A549 (cell line): Measurements from ENCODE around the gene NCAPD3. TPM values are rescaled to one million over a fixed set of nuclear protein-coding genes. Genes with fewer than 3 reads are reported as not detected.

Experiments used
- ATAC-seq, 2 experiments: fragments of 200-7000 bp in 1 of 2; fragments of >200 bp in 1 of 2; cut with Nextera tagmentation in 1 of 2; cut with Tn5 transposase in 1 of 2; 3 replicates each; pipeline versions ENCODE4 v1.8.0 to v1.9.1; 2018 to 2020; ENCODE audit warnings: mild to moderate bottlenecking in 1 of 2, moderate library complexity in 1 of 2
- CTCF ChIA-PET: fragments of 300-600 bp; sonication (Branson Sonifier 250); formaldehyde crosslinking; extraction: SDS; loops from one replicate; lab custom pipeline; 2021; ENCODE audit warnings: antibody characterized with exemption, inconsistent platforms; lab: Yijun Ruan, JAX
- POLR2A ChIA-PET: fragments of 350-600 bp; formaldehyde crosslinking; extraction: SDS; loops from one replicate; lab custom pipeline; 2021; ENCODE audit warnings: antibody characterized with exemption, inconsistent platforms; lab: Yijun Ruan, JAX
- DNase-seq, 2 experiments: peaks; one replicate each; pipeline versions ENCODE4 v3.0.0 to v3.0.0-alpha.2; 2011 to 2016; ENCODE audit warnings: low read depth in 1 of 2, low spot score in 1 of 2
- FAIRE-seq: peaks from 2 replicates; lab custom pipeline; 2011; peaks lifted over from hg19 to GRCh38; lab: Jason Lieb, UNC
- H3K27ac ChIP-seq, 2 experiments: fragments of >200 bp; sonication (Bioruptor Twin); formaldehyde crosslinking; 3 replicates each; pipeline ENCODE4 v1.5.1; 2016 to 2017
- H3K4me1 ChIP-seq: fragments of >200 bp; sonication (Bioruptor Twin); formaldehyde crosslinking; 3 replicates; pipeline ENCODE4 v1.6.1; 2016
- H3K4me2 ChIP-seq: fragments of >200 bp; sonication (Bioruptor Twin); formaldehyde crosslinking; 3 replicates; pipeline ENCODE4 v1.6.1; 2016
- H3K4me3 ChIP-seq: fragments of >200 bp; sonication (Bioruptor Twin); formaldehyde crosslinking; 3 replicates; pipeline ENCODE4 v1.5.1; 2016
- H3K9me3 ChIP-seq: fragments of >200 bp; sonication (Bioruptor Twin); formaldehyde crosslinking; 3 replicates; pipeline ENCODE4 v1.6.1; 2016
- ATOH8 ChIP-seq: fragments of 250-450 bp; sonication (Bioruptor Pico); IDR thresholded peaks from 2 replicates; pipeline ENCODE4 v1.5.0; 2020; ENCODE audit warnings: low read depth, mild to moderate bottlenecking, moderate library complexity
- CBX2 ChIP-seq: fragments of 200-600 bp; sonication (generic); IDR thresholded peaks from 2 replicates; pipeline ENCODE4 v1.6.1; 2016; ENCODE audit warnings: low read depth, mild to moderate bottlenecking, borderline replicate concordance
- CBX8 ChIP-seq: fragments of 200-600 bp; sonication (generic); IDR thresholded peaks from 2 replicates; pipeline ENCODE4 v1.6.1; 2016
- CHD4 ChIP-seq: fragments of 200-600 bp; sonication (generic); IDR thresholded peaks from 2 replicates; pipeline ENCODE4 v1.6.1; 2016; ENCODE audit warnings: antibody characterized with exemption, mild to moderate bottlenecking, borderline replicate concordance
- EHF ChIP-seq: fragments of 250-450 bp; sonication (Bioruptor Pico); IDR thresholded peaks from 2 replicates; pipeline ENCODE4 v1.5.0; 2020; ENCODE audit warnings: mild to moderate bottlenecking
- FOSL2 ChIP-seq, 2 experiments: fragments of 450-650 bp in 1 of 2; fragments of >200 bp in 1 of 2; sonication (Bioruptor Twin) in 1 of 2; formaldehyde crosslinking; IDR thresholded peaks; 2 replicates each; pipeline versions ENCODE4 v1.5.0 to v1.6.1; 2016 to 2020; ENCODE audit warnings: mild to moderate bottlenecking in 1 of 2, moderate library complexity in 1 of 2
- HEYL ChIP-seq: fragments of 250-450 bp; sonication (Bioruptor Pico); IDR thresholded peaks from 2 replicates; pipeline ENCODE4 v1.8.0; 2021; ENCODE audit warnings: mild to moderate bottlenecking, moderate library complexity
- HOXB13 ChIP-seq: fragments of 250-450 bp; sonication (Bioruptor Pico); IDR thresholded peaks from 2 replicates; pipeline ENCODE4 v1.5.0; 2020; ENCODE audit warnings: low read depth, mild to moderate bottlenecking, moderate library complexity
- JUN ChIP-seq, 2 experiments: fragments of >200 bp; sonication (Bioruptor Twin); formaldehyde crosslinking; IDR thresholded peaks; 2 replicates in 1 of 2; 3 replicates in 1 of 2; pipeline ENCODE4 v1.6.1; 2016 to 2017
- JUNB ChIP-seq: fragments of >200 bp; sonication (Bioruptor Twin); formaldehyde crosslinking; IDR thresholded peaks from 2 replicates; pipeline ENCODE4 v1.6.1; 2016
- KDM5A ChIP-seq: fragments of 200-600 bp; sonication (generic); IDR thresholded peaks from 2 replicates; pipeline ENCODE4 v1.6.1; 2016; ENCODE audit warnings: antibody characterized with exemption, mild to moderate bottlenecking
- MAFK ChIP-seq: fragments of 450-650 bp; IDR thresholded peaks from 2 replicates; pipeline ENCODE4 v1.6.1; 2014; ENCODE audit not compliant: partially characterized antibody
- MYC ChIP-seq: IDR thresholded peaks from 2 replicates; pipeline ENCODE4 v1.6.1; 2012; ENCODE audit warnings: mild to moderate bottlenecking, inconsistent platforms, low read length, improper control_type of control experiment, borderline replicate concordance
- NFE2L2 ChIP-seq: fragments of 150-350 bp; conservative IDR thresholded peaks from 2 replicates; pipeline ENCODE4 v1.6.1; 2014; ENCODE audit warnings: low read length
- NR3C1 ChIP-seq: fragments of >200 bp; sonication (Bioruptor Twin); formaldehyde crosslinking; IDR thresholded peaks from 3 replicates; pipeline ENCODE4 v1.6.1; 2017
- POLR2A ChIP-seq: IDR thresholded peaks from 2 replicates; pipeline ENCODE4 v1.6.1; 2012; ENCODE audit warnings: mild to moderate bottlenecking, low read length
- POLR2AphosphoS2 ChIP-seq: conservative IDR thresholded peaks from 2 replicates; pipeline ENCODE4 v1.6.1; 2012; ENCODE audit warnings: low read length, improper control_type of control experiment, inconsistent platforms
- RAD21 ChIP-seq, 2 experiments: fragments of >200 bp in 1 of 2; sonication (Bioruptor Twin) in 1 of 2; formaldehyde crosslinking in 1 of 2; IDR thresholded peaks in 1 of 2; conservative IDR thresholded peaks in 1 of 2; 2 replicates in 1 of 2; 3 replicates in 1 of 2; pipeline ENCODE4 v1.6.1; 2012 to 2018; ENCODE audit warnings: inconsistent platforms in 1 of 2
- RCOR1 ChIP-seq: fragments of 150-350 bp; IDR thresholded peaks from 2 replicates; pipeline ENCODE4 v1.6.1; 2014; ENCODE audit warnings: antibody characterized with exemption, low read length, low read depth
- RFX5 ChIP-seq: fragments of 450-650 bp; IDR thresholded peaks from 2 replicates; pipeline ENCODE4 v1.7.1; 2014; ENCODE audit warnings: antibody characterized with exemption, mild to moderate bottlenecking, moderate library complexity
- RNF2 ChIP-seq: fragments of 200-600 bp; sonication (generic); IDR thresholded peaks from 2 replicates; pipeline ENCODE4 v1.6.1; 2016; ENCODE audit warnings: low read depth, mild to moderate bottlenecking, antibody characterized with exemption, moderate library complexity, borderline replicate concordance
- SMC3 ChIP-seq: fragments of >200 bp; sonication (Bioruptor Twin); formaldehyde crosslinking; IDR thresholded peaks from 3 replicates; pipeline ENCODE4 v1.6.1; 2018; ENCODE audit warnings: inconsistent platforms
- TP53 ChIP-seq: fragments of 250-450 bp; sonication (Bioruptor Pico); IDR thresholded peaks from 2 replicates; pipeline ENCODE4 v1.5.0; 2021; ENCODE audit warnings: mild to moderate bottlenecking, moderate library complexity
- ZNF302 ChIP-seq: fragments of 250-450 bp; sonication (Bioruptor Pico); IDR thresholded peaks from 2 replicates; pipeline ENCODE4 v1.9.0; 2021; ENCODE audit warnings: inconsistent platforms, mild to moderate bottlenecking, moderate library complexity
- ZSCAN20 ChIP-seq: fragments of 250-450 bp; sonication (Bioruptor Pico); IDR thresholded peaks from 2 replicates; pipeline ENCODE4 v1.8.0; 2022; ENCODE audit warnings: mild to moderate bottlenecking, moderate library complexity
- WGBS: methylation state at CpG from one replicate; pipeline ENCODE4 v1.1.6; 2017; ENCODE audit errors: missing lambda C conversion rate; 5-methylcytosine and 5-hydroxymethylcytosine counted together
- polyA plus RNA-seq, 4 experiments: library from polyadenylated mRNA; depleted of rRNA in 3 of 4; stranded (reverse); fragments of >200 nt; fragmentation: RNase III in 1 of 4; extraction: RNeasy Plus Mini Kit Qiagen cat#74134 plus additional on column Dnase treatment in 1 of 4; gene quantifications; 2 replicates in 3 of 4; 3 replicates in 1 of 4; pipeline ENCODE4 v1.2.3, GENCODE V29; 2011 to 2017
- TF ChIP-seq, protein P1 (sequence below): IDR thresholded peaks from 2 replicates; pipeline ENCODE4 v1.6.1; 2012
- TF ChIP-seq, protein P2 (sequence below): IDR thresholded peaks from 2 replicates; pipeline ENCODE4 v1.6.1; 2012; ENCODE audit warnings: low read depth, borderline replicate concordance

The NCAPD3 gene
- polyA plus RNA-seq, 2 of the 4 experiments (the other 2 are of a cell fraction) = 26.6 to 36.0 TPM

GRCh38 chr11:134155456-134155855 is 68.3 kb downstream of the NCAPD3 start:
- H3K9me3 ChIP-seq = no peaks in the 10 kb centered on the region
- ChIA-PET CTCF (no interaction called here), POLR2A (no interaction called here)
- TF ChIP-seq FOSL2 (IDR thresholded peaks at IDR 0.05) (no peak), FOSL2 (CRISPR knock-in tag; IDR thresholded peaks at IDR 0.05) (no peak), NR3C1 (no peak), CBX2 (no peak), HOXB13 (CRISPR knock-in tag) (no peak)
- TF ChIP-seq, protein P1, sequence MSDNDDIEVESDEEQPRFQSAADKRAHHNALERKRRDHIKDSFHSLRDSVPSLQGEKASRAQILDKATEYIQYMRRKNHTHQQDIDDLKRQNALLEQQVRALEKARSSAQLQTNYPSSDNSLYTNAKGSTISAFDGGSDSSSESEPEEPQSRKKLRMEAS = no peak
- ATAC-seq (no peak), FAIRE-seq (no peak), DNase-seq (no peak)
- no peak overlapping the region for H3K4me2 ChIP-seq
- no peak overlapping the region for H3K4me3 ChIP-seq
- no peak overlapping the region for H3K27ac ChIP-seq
- no peaks in the 10 kb centered on the region for H3K4me1 ChIP-seq
- WGBS = 85% methylated on average over 14 of the region's 16 CpGs

- 90% methylated on average over 2 of the region's 11 CpGs for WGBS
- TF ChIP-seq MYC (no peak), RAD21 (conservative IDR thresholded peaks at IDR 0.05 in 1 of 2, IDR thresholded peaks at IDR 0.05 in 1 of 2) (no peak), POLR2A (no peak), RCOR1 (no peak), ATOH8 (no peak), NR3C1 (no peak), TP53 (CRISPR knock-in tag) (no peak), CBX2 (no peak), ZNF302 (CRISPR knock-in tag) (no peak)
- Histone ChIP-seq H3K4me2 (no peak overlapping the region), H3K4me3 (no peak overlapping the region), H3K27ac (no peak overlapping the region), H3K9me3 (no peaks in the 10 kb centered on the region), H3K4me1 (no peaks in the 10 kb centered on the region)
- DNase-seq = no peak
- CTCF ChIA-PET = no interaction called here
- no peak for FAIRE-seq
- no peak for ATAC-seq
- POLR2A ChIA-PET = no interaction called here
Measured at GRCh38 chr11:134154441-134154840, 69.3 kb downstream of the NCAPD3 start.

DNA sequence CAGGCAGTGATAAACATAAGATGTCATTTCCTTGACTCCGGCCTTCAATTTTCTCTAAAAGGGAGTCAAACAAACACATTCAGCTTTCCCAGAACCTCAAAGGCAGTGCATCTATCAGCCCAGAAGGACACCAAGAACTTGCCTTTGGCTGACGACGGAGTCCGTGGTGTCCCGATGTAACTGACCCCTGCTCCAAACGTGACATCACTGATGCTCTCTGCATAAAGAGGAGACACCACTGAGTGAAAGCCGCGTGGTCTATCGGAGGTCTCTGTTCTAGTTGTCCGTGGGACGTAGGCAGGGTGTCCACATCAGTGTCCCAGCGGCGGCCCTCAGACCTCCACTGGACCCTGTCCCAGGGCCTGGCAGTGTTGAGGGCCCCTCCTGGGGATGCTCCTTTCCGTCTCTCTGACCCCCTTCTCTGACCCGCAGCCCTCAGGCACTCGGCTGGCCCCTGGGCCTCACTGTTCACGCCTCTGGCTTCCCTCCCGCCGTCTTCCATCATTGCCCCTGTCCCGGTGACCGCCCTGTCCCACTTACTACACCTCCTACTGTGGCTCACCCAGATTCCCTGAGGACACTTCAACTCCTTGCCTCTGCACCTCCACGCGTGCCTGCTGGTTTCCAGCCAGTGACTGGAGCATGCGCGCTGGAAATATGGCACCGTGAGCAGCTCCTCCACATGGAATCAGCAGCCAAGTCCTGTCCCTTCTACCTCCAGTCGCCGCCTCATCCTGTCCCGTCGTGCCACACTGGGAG is 70.4 kb downstream of the NCAPD3 start:
- no peaks in the 10 kb centered on the region for H3K9me3 ChIP-seq
- ChIA-PET CTCF (no interaction called here), POLR2A (no interaction called here)
- 97% methylated on average over 28 of the region's 30 CpGs for WGBS
- H3K27ac ChIP-seq = no peak overlapping the region
- TF ChIP-seq EHF (CRISPR knock-in tag) (no peak), SMC3 (no peak), ZSCAN20 (CRISPR knock-in tag) (no peak), NFE2L2 (no peak), MAFK (no peak), HEYL (CRISPR knock-in tag) (no peak)
- H3K4me2 ChIP-seq = no peak overlapping the region
- DNase-seq (no peak), FAIRE-seq (no peak), ATAC-seq (no peak)
- no peak overlapping the region for H3K4me3 ChIP-seq
- no peaks in the 10 kb centered on the region for H3K4me1 ChIP-seq

- Histone ChIP-seq H3K4me3 (no peak overlapping the region), H3K27ac (no peak overlapping the region), H3K4me2 (no peak overlapping the region), H3K9me3 (no peaks in the 10 kb centered on the region), H3K4me1 (no peaks in the 10 kb centered on the region)
- WGBS = 92% methylated on average over 6 of the region's 9 CpGs
- no peak for ATAC-seq
- ChIA-PET POLR2A (no interaction called here), CTCF (no interaction called here)
- TF ChIP-seq KDM5A = no peak
- TF ChIP-seq CHD4 = no peak
- no peak for TF ChIP-seq SMC3
- TF ChIP-seq RNF2 = no peak
- TF ChIP-seq POLR2AphosphoS2 = no peak
- no peak for TF ChIP-seq NR3C1
- no peak for TF ChIP-seq RFX5
- no peak for TF ChIP-seq RAD21 (conservative IDR thresholded peaks at IDR 0.05 in 1 of 2, IDR thresholded peaks at IDR 0.05 in 1 of 2)
- no peak for TF ChIP-seq ZNF302 (CRISPR knock-in tag)
- TF ChIP-seq JUNB = no peak
- TF ChIP-seq JUN (IDR thresholded peaks at IDR 0.05) = no peak
- no peak for TF ChIP-seq CBX8
- TF ChIP-seq, protein P2, sequence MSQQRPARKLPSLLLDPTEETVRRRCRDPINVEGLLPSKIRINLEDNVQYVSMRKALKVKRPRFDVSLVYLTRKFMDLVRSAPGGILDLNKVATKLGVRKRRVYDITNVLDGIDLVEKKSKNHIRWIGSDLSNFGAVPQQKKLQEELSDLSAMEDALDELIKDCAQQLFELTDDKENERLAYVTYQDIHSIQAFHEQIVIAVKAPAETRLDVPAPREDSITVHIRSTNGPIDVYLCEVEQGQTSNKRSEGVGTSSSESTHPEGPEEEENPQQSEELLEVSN = no peak
- DNase-seq = no peak
- FAIRE-seq = no peak
Measured at GRCh38 chr11:134152696-134153095, 71.1 kb downstream of the NCAPD3 start.
